Camera-type eye (tissue), 1 donor: ENCODE data around the gene SFRP4. TPM values are rescaled to one million over a fixed set of nuclear protein-coding genes. Genes with fewer than 3 reads are reported as not detected.

Experiments used
- total RNA-seq: library from RNA; depleted of rRNA; stranded (reverse); fragments of >200 nt; gene quantifications from one replicate; pipeline ENCODE4 v1.2.3, GENCODE V29; 2014

Gene SFRP4
- 116 TPM for total RNA-seq

GRCh38 chr7:37916673-37917660, at the start of gene SFRP4:
Gene SFRP4, minus strand, starts transcription at chr7:37916817. Its CDS starts 280 bp downstream, at chr7:37916537.

GRCh38 chr7:37920305-37920848, 3.8 kb upstream of the SFRP4 start, which contains the start of gene EPDR1:
Gene EPDR1, plus strand, starts transcription at chr7:37920640. Its CDS starts 300 bp downstream, at chr7:37920940.

Other genes starting within 250 kb of the SFRP4 start
- 1.9 TPM for gene GPR141, start 233.1 kb downstream of the SFRP4 start, total RNA-seq
- not detected for gene NME8, start 68.2 kb downstream of the SFRP4 start, total RNA-seq
- gene EPDR1, start 3.8 kb upstream of the SFRP4 start, total RNA-seq, result 20.7 TPM